GM18909 (cell line): ENCODE data around the gene TRPC6.

Experiments
- ATAC-seq: cut with Tn5 transposase; IDR thresholded peaks from one replicate; pipeline ENCODE4 v1.9.1; 2021; ENCODE audit warnings: mild to moderate bottlenecking; ENCODE audit not compliant: unreplicated experiment, poor library complexity

Gene TRPC6

DNA sequence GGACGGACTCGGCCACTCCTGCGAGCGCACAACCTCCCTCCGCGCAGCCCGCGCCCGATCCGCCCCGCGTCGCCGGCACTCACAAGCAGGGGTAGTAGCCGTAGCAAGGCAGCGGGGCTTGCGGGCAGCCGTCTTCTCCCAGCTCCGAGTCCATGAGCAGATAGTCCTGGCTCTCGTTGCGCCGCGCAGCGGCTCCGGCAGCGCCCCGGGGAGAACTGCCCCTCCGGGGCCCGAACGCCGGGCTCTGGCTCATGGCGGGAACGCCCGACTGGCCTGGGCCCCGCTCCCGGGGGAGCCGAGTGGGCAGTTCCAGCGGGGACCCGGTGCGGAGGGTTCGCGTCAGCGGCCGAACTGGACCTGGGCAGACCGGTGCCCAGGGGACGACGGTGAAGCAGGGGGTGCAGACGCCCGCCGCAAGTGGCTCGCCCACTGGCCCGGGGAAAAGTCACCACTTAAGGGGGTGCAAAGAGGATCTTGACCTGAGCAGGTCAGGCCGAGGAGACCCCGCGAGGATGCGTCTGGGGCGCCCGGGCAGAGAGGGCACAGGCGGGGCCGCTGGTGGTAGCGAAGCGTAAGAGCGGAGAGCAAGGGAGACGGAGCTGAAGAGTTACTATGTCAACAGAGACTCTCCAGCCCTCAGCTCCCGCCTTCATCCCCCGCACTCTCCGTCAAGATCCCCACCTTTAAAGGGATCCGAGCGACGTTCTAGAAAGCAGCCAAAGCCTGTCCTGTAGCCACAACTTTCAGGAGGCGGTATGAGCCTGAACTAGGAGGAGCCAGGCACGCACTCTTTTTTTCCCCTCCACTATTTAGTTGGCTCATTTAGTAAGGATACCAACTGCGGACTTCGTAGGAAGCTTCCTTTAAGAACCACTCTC, at the start of gene TRPC6:
TSS of gene TRPC6 (minus strand) at position 757 of the 878 bp plus-strand sequence. CDS start at position 253, 504 bp downstream.
- no peak for ATAC-seq

DNA sequence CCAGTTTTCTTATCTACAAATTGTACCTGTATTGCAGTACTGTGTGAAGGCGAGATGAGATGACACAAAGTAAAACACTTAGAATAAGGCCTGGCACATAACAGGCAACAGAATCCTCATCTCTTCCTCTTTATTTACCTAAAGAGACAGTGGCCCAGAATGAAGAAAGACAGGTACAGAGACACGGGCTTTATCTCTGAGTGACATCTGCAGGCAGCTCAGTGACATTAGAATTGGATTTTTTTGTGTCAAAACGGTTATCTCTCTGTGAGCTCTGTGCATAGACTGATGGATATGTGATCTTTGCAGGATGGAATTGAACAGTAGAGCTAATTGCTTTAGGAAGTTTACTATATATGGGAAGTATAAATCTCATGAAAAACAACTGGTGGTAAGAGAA, 36.2 kb upstream of the TRPC6 start:
- no peak for ATAC-seq

GRCh38 chr11:101618709-101619108, 34.9 kb upstream of the TRPC6 start:
- no peak for ATAC-seq

- ATAC-seq, result no peak
Observed at GRCh38 chr11:101617735-101618332, 34.0 kb upstream of the TRPC6 start.

DNA sequence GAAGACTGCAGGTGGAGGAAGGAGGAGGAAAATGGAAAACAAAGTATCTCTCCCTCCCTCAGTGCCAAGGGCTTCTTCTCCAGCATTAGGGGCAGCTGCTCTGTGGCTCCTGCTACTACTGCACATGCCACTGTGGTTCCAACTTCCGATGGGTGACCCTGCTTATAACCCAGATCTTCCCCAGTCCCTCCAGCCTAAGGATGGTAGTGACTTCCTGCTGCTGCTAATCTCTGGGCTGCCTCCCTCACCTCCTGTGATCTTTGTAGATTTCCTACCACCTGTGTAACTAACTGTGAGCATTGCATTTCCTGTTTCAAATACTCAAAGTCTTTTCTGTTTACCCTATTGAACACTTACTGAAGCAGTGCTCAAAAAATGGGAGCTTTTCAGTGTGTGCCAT, 28.7 kb upstream of the TRPC6 start:
- ATAC-seq, result no peak

- ATAC-seq, result no peak
Observed at GRCh38 chr11:101600924-101601323, 17.1 kb upstream of the TRPC6 start.

- no peak for ATAC-seq
Observed at GRCh38 chr11:101586965-101587364, 3.2 kb upstream of the TRPC6 start.

DNA sequence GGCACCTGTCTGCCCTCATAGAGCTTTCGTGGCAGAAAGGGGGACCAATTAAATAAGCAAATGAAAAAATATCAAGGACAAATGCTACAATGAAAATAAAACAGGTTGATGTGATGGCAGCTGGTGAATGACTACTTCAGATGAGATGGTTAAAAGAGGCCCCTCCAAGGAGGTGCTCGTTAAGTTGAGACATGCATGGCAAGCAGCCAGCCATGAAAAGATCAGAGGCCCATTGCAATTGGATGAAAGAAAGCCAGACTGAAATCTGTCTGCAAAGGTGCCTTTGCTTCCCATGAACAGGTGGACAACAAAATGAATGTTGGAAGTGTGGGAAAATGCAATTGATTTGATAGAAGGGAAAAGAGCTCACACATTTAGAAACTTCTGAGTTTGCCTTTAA, 848 bp upstream of the TRPC6 start:
- no peak for ATAC-seq

- ATAC-seq, result no peak
Observed at GRCh38 chr11:101584129-101584515, 315 bp upstream of the TRPC6 start.

DNA sequence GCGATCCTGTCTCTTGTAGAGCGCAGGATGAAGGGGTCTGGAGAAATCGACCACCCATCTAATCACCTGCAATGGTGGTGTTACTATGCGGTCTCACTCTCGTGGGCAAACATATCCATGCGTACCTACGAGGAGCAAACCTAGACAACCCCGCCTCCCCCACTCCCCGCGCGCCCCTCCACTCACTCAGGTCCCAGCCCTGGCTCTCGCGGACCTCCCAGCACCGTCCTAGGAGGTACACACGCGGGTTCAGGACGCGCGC, 887 bp downstream of the TRPC6 start:
- no peak for ATAC-seq

DNA sequence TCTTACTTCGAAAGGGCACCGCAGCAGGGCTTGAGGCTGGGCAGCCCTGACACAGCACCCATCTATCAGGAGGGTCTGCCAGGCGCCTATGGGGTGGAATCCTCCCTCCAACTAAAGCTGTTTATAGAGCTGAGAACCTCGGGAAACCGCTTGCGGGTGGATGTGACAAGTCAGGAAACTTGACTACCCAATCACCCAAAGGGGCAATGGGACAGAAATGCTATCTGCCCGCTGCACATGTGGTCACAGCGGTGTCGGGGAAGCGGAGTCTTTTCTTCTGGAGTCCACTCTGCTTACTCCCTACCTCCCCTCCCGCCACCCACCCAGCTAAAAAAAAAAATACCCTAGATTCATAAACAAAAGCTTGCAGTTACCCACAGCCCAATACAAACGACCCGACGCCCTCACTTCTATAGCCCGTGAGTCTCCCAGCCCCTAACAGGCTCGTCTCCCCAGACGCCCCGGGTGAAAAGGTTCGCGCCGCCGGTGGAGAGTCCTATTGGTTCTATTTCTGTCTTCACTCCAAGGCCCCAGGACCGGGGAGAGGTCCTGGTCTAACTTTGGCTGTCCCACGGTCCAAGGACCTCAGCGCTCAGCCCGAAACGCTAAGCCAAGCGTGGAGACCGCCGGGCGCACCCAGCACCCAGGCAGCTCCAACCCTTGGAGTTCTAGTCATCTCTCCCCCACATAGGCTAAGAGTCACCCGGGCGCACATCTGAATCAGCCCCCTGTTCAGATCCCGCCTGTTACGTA, 1.4 kb downstream of the TRPC6 start:
- no peak for ATAC-seq

GRCh38 chr11:101577461-101577860, 6.3 kb downstream of the TRPC6 start:
- ATAC-seq, result no peak

DNA sequence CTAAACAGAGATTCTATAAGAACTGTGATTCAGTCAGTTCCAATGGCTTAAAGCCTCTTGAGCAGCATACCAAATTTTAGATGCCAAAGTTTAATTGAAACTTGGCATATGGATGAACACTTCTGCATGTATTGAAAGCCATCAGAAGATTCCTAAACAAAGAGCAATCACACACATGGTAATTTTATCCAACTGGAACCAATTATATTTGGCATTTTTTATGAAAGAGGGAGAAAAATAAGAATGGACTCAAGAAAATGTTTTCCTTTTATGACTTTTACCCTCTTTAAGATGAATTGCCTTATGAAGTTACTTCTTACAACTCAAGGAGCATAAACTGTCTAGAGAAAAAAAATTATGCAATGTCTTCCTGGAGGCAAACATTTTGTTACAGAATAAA, 7.4 kb downstream of the TRPC6 start:
- no peak for ATAC-seq

DNA sequence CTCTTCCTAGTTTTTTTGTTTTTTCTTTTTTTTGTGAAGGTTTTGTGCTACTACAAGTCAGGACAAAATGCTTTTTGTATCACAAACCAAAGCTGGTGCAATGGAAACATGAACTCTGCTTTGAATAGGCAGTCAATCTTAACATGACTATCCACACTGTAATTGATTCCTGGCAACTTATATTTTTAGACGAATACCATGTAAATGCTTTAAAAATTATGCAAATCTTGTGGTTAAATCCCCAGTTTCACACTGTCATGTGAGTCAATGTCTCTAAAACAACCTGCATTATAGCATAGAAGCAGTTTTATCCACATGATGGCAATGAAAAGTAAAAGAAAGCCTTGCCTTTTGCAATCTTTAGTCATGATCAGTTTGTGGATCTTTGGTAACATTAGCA, 8.9 kb downstream of the TRPC6 start:
- ATAC-seq, result no peak

DNA sequence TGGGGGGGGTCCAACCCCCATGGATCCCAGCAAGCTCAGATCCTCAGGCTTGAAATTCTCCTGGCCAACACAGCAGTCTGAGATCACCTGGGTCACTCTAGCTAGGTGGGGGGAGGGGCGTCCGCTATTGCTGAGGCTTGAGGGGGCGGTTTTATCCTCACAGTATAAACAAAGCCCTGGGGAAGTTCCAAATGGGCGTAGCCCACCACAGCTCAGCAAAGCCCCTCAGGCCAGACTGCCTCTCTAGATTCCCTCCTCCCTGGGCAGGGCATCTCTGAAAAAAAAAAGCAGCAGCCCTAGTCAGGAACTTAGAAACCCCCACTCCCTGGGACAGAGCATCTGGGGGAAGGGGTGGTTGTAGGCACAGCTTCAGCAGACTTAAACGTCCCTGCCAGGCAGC, 16.7 kb downstream of the TRPC6 start:
- ATAC-seq, result no peak

DNA sequence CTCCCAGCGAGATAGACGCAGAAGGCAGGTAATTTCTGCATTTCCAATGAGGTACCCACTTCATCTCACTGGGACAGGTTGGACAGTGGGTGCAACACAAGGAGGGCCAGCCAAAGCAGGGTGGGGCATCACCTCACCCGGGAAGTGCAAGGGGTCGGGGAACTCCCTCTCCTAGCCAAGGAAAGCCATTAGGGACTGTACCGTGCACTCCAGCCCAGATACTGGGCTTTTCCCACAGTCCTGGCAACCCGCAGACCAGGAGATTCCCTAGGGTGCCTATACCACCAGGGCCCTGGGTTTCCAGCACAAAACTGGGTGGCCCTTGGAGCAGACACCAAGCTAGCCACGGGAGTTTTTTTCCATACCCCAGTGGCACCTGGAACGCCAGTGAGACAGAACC, 17.2 kb downstream of the TRPC6 start:
- ATAC-seq, result no peak

- no peak for ATAC-seq
Observed at GRCh38 chr11:101563166-101563565, 20.6 kb downstream of the TRPC6 start.

DNA sequence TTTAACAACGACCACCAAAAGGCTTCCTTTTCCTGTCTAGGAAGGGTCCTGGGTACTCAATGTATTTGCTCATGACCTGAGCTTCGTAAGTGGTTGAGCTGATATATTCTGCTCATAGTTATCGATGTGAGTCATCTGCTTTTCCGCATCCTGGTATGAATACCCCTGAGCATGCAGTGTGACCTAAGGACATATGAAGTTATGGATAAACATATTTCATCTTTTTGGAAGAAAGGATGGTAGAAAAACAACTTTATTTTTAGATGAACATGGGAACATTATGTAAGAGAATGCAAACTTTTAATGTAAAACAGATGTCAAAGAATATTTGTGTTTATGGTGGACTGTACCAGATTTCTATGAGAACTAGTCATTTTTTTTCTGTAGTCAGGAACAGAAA, 28.4 kb downstream of the TRPC6 start:
- no peak for ATAC-seq

DNA sequence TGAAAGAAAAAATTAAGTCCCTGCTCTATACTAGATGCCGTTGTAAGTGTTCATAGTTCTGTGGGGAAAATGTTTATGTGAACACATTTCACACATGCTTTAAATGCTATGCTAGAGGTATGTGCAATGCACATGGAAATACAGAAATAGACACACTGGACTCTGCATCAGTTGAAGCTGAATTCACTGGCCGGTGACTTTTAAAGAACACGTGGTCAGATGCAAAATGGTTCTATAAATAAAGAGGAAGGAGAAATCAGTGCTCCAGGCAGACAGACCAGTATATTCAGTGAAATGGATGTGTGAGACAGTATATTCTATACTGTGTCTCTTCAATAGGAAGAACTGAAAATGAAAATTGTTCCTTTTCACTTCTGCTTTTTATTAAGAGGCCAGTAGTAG, 29.9 kb downstream of the TRPC6 start:
- peak; percentile 99 for ATAC-seq

DNA sequence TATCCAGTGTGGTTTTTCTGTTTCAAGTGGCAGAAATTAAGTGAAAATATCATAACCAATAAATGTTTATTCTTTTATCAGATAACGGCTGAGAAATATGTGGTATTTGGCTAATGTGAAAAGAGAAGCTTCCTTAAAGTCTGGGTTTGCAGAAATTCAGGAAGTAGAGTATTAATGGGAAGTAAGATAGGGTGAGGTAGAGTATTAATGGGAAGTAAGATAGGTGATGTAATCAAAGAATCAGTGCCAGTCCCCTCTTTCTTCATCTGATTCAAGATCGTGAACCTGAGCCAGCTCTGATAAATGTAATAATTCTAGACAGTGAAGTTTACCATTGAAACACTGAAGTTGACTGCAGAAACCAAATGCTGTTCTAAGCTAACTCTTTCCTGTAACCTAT, 30.9 kb downstream of the TRPC6 start:
- ATAC-seq, result no peak

DNA sequence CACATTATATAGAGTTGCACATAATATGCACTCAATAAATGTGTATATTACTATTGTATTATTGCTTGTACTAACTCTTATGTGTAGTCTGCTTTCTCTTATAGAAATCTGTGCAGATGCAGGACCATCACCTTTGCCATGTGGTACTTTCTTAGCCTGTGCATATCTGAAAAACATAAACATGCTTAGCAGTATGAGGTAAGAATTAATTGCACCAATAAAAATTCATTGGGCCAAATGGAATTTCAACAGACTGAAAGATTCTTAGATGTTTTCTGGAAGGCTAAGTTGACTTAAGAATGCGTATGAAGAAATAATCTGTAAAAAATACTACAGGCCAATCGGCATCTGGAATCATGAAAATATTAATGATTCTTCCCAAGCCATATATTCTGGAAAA, 55.3 kb downstream of the TRPC6 start:
- no peak for ATAC-seq
